ENCODE results near the gene MANBA. TPM values are rescaled to one million over a fixed set of nuclear protein-coding genes. Genes with fewer than 3 reads are reported as not detected.
"Not testable (repeated sequence)": the region's sequence is repeated elsewhere in the genome, so short reads cannot be mapped to it uniquely, and the experiment has no call there.

MANBA gene
- total RNA-seq, 1 donor from 2014 or later, result 30.6 TPM

DNA sequence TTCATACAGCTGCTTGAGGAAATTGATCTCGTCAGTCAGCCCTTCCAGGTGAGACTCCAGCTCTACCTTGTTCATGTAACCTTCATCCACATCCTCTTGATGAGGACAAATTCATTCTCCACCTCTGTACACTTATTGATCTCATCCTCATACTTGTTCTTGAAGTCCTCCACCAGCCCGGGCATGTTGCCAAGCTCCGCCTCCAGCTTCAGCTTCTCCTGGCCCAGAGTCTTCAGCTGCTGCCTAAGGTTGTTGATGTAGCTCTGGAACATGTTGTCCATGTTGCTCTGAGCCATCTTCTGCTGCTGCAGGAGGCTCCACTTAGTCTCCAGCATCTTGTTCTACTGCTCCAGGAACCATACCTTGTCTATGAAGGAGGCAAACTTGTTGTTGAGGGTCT, 31.3 kb downstream of the MANBA start:
- ATAC-seq; intact Hi-C loops (cut with DNase I); DNase-seq (ENCODE audit: low spot score): not testable (repeated sequence)

DNA sequence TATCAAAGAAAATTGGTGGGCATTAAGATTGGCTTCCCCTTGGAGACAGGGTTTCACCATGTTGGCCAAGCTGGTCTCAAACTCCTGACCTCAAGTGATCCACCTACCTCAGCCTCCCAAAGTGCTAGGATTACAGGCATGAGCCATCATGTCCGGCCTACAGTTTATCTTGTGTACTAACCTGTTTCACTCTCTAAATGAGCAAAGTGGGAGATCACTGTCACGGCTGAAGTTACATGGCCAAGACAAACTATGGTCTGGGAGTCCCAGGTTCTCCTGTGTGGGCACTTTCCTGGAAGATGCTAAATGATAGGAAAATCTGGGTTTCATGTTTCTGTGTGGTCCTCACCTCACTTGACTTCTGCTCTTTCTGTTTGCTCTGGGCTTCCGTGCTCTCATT, 33.8 kb downstream of the MANBA start:
- DNase-seq (ENCODE audit: low spot score); intact Hi-C loops (cut with DNase I); ATAC-seq: not testable (repeated sequence)

DNA sequence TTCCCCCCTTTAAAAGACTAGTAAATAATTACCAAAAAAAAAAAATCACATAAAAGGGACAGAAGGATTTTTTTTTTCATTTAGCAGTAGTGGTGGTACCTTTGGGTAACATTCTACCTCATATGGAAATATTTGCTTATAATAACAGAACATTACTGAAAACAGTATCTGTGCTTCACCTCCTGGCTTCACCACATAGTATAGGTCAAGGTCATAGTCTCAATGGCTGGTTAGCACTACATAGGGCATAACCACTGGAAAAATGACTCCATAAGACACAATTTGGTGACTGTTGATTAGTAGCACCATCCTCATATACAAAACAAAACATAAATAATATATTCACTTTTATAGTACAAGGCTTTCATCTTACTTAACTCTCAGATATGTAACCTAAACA, 34.7 kb downstream of the MANBA start:
- DNase-seq (ENCODE audit: low spot score) (no peak), ATAC-seq (no peak)
- intact Hi-C loops (cut with DNase I), result no loop called here

DNA sequence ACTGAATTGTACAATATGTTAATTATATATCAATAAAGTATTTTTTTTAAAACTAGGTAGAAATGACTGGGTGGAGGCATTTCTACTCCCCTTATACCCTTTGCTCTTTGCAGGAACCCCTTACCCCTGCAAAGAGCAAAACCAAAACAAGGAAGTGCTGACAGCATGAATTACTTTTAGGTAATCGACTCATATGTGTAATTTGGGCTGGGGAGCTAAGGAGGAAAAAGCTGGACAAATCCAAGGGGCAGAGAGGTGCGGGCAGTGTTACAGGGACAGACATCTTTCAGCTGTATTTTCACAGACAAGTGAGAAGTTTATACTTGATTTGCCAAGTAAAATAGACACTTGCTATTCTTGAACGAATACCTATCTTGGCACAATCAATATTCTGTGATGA, 35.5 kb downstream of the MANBA start:
- DNase-seq (ENCODE audit: low spot score) (no peak), ATAC-seq (no peak)
- intact Hi-C loops (cut with DNase I), result no loop called here

DNA sequence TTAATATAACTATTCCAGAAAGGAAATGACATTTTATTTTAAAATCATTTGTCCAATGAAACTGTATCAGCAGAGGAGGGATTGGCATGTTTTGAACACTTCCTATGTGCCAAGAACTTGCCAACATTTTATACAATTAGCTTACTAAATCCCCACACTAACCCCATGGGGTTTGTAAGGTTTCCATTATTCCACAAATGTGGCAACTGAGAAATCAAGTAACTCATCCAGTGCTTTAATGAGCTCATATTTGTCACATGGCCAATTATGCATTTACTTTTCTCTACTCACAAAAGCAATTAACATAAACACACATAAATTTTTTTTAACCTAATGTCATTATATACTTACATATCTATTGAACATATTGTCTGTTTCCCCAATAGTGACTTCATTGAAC, 37.3 kb downstream of the MANBA start:
- intact Hi-C loops (cut with DNase I), result no loop called here
- no peak for DNase-seq (ENCODE audit: low spot score)
- ATAC-seq, result no peak

DNA sequence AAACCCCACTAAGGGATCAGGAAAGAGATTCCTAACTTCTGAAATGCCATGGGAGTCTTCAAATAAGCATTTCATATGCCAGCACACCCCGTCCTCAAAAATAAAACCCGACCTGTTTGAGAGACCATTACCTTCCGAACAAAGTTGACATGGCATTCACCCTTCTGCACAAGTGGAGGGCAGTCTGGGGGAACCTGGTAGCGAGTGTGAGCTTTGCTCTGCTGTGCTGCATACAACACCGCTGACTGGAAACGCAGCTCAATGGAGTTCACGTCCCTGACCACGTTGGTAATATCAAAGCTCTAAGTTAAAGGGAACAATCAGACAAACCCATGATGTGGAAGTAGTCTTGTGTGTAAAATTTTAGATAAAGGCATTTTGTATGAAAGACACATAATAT, 38.0 kb downstream of the MANBA start:
- ATAC-seq (no peak), DNase-seq (ENCODE audit: low spot score) (no peak)
- intact Hi-C loops (cut with DNase I), result no loop called here

DNA sequence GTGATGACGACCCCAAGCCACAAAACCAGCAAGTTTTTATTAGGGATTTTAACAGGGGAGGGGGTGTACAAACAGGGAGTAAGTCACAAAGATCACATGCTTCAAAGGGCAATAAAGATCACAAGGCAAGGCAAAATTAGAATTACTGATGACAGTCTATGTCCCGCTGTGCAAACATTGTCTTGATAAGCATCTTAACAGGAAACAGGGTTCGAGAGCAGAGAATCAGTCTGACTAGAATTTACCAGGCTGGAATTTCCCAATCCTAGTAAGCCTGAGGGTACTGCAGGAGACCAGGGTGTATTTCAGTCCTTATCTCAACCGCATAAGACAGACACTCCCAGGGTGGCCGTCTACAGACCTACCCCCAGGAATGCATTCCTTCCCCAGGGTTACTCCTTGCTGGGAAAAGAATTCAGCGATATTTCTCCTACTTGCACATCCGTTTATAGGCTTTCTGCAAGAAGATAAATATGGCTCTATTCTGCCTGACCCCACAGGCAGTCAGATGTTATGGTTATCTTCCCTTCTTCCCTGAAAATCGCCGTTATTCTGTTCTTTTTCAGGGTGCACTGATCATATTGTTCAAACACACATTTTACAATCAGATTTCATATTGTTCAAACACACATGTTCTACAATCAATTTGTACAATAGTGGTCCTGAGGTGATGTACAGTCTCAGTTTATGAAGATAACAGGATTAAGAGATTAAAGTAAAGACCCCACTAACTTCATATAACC, 41.8 kb downstream of the MANBA start:
- intact Hi-C loops (cut with DNase I); ATAC-seq; DNase-seq (ENCODE audit: low spot score): not testable (repeated sequence)

DNA sequence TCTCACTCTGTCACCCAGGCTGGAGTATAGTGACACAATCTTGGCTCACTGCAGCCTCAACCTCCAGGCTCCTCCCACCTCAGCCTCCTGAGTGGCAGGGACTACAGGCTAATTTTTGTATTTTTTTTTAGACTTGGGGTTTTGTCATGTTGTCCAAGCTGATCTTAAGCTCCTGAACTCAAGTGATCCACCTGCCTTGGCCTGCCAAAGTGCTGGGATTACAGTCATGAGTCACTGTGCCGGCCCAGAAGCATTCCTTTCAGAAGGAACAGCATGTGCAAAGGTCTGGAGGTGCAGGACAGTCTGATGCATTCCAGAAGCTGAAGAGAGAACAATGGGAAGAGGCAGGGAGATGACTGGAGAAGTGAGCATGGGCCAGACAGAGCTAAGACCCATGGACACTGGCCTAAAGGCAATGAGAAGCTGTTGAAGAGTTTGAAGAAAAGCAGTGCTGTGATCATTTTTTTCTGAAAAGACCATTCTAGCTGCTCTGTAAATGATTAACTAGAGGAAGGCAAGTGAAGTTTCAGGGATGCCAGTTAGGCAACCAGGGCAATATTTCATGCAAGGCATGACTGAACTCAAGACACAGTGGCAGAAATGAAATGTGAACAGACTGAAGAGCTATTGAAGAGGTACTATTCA, 43.2 kb downstream of the MANBA start:
- intact Hi-C loops (cut with DNase I), result no loop called here
- ATAC-seq, result no peak
- DNase-seq (ENCODE audit: low spot score), result no peak

DNA sequence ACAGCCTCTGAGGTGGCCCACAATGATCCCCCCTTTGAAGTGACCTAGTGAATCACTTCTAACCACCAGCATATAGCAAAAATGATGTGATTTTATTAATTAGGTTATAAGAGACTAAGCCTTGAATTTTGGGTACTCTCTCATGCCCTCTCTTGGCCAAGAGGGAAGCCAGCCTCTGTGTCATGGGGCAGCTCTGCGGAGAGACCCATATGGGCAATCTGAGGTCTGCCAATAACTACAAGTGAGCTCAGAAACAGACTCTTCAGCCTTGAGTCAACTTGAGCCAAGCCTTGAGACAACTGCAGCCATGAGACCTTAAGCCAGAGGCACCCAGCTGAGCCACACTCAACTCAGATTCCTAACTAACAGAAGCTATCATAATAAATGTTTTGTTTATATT, 45.7 kb downstream of the MANBA start:
- intact Hi-C loops (cut with DNase I), result no loop called here
- ATAC-seq (no peak), DNase-seq (ENCODE audit: low spot score) (no peak)

DNA sequence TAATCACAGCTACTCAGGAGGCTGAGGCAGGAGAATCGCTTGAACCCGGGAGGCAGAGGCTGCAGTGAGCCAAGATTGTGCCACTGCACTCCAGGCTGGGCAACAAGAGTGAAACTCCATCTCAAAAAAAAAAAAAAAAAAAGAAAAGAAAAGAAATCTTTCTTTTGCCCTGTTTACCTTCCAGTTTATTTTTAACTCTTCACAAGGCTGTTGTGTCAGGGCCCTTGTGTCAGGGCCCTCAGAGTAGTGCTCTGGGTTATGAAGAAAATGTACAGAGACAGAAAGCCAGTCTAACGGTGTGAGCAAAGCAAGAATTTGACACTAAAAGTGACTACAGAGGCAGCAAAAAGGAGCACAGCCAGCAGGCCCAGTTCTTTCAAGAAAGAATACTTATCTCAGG, 47.0 kb downstream of the MANBA start:
- intact Hi-C loops (cut with DNase I); ATAC-seq; DNase-seq (ENCODE audit: low spot score): not testable (repeated sequence)

DNA sequence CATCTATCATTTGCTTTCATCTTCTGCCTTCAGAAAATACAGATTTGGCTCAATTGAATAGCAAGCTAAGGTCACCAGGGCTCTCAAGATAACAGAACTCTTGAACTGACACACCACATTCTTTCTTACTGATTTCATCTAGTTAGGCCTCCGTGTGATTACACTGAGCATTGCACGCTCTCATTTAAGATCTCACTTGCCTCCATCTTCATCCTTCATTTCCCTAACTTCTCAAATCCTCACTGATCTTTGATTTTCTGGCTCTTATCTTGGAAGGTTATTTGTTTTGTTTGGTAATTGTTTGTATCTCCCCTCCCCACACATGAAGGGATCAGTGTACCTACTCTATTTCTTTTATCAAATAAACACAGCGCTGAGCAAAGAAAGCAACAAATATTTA, 47.7 kb downstream of the MANBA start:
- intact Hi-C loops (cut with DNase I), result no loop called here
- ATAC-seq (no peak), DNase-seq (ENCODE audit: low spot score) (no peak)

DNA sequence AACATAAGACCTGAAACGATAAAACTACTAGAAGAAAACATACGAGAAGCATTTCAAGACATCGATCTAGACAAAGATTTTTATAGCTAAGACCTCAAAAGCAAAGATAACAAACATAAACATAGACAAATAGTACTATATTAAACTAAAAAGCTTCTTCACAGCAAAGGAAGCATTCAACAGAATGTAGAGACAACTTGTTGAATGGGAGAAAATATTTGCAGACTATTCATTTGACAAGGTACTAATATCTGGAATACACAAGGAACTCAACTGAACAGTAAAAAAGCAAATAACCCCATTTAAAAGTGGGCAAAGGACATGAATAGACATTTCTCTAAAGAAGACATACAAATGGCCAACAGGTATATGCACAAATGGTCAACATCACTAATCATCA, 49.8 kb downstream of the MANBA start:
- intact Hi-C loops (cut with DNase I), result no loop called here
- DNase-seq (ENCODE audit: low spot score), result no peak
- ATAC-seq, result no peak

DNA sequence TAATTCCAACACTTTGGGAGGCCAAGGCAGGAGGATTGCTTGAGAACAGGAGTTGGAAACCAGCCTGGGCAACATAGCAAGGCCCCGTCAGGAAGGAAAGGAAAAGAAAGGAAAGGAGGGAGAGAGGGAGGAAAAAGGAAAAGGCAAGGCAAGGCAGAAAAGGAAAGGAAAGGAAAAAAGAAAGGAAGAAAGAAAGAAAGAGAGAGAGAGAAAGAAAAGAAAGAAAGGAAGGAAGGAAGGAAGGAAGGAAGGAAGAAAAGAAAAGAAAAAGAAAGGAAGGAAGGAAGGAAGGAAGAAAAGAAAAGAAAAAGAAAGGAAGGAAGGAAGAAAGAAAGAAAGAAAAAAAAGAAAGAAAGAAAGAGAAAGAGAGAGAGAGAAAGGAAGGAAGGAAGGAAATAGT, 51.7 kb downstream of the MANBA start:
- DNase-seq (ENCODE audit: low spot score); intact Hi-C loops (cut with DNase I); ATAC-seq: not testable (repeated sequence)

DNA sequence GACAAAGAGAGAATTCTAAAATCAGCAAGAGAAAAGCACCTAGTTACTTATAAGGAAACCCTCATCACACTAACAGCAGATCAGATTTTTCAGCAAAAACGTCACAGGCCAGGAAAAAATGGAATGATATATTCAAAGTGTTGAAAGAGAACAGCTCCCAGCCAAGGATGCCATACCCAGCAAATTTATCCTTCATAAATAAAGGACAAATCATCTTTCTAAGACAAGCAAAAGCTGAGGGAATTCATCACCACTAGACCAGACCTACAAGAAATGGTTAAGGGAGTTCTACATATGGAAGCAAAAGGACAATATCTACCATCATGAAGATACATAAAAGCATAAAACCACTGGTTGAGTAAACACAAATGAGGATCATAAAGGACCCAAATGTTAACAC, 53.6 kb downstream of the MANBA start:
- no peak for ATAC-seq
- DNase-seq (ENCODE audit: low spot score), result no peak
- intact Hi-C loops (cut with DNase I), result no loop called here

DNA sequence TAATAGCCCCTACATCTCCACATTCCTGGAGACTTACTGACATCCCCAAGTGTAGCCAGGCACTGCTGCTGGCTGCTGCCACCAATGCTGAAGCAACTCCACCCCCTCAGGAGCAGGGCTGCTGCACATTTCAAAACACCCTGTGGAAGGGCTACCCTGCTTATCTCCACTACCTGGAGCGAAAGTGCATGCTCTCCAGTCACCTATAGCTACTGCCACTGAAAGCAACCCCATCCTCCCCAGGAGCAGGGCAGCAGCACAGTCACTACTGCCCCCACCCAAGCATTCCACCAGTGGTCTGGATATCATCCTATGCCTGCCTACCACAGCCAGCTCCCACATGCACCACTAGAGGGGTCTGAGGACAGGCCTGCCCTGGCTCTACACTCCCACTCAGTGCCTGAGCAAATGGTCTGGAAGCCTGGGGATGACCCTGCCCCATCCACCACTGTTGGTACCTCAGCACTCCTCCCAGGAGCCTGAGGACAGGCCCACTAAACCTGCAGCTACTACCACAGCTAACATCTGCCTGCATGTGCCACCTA, 55.3 kb downstream of the MANBA start:
- intact Hi-C loops (cut with DNase I), result no loop called here
- no peak for ATAC-seq
- DNase-seq (ENCODE audit: low spot score), result no peak

DNA sequence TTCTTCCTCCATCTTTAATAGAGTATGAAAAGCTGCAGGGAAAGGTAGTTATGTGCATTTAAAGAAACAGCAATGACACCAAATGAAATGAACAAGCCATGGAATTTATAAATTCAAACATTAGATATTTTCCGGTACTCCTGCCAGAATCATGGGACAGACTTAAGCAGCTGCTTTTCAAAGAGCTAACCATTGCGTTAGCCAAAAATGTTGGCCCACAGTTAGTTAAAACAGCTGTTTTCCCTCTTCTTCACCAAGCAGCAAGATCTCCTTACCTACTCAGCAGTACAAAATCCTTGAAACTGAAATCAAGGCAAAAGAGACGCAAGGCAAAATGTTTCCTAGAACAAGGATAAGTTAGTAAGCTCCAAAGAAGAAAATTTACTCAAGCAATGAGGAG, 64.0 kb downstream of the MANBA start:
- DNase-seq (ENCODE audit: low spot score) (no peak), ATAC-seq (no peak)
- intact Hi-C loops (cut with DNase I), result no loop called here

DNA sequence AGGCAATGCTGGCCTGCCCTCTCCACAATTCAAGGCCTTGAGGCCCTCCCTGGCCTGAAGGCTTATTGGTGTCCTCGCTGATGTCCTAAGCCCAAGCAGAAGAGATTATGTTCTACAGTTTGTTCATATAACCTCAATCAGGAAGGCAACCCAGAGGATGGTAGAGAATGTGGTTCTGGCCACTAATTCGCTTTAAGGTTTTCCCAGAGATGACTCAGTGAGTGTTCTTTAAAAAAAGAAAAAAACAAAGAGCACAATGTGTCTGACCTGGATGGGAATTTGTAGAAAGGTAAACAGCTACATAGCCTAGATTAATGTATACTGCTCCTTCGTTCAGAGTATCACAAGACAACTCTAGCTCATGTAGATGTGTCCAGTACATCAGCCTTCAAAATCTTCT, 66.0 kb downstream of the MANBA start:
- ATAC-seq (no peak), DNase-seq (ENCODE audit: low spot score) (no peak)
- intact Hi-C loops (cut with DNase I), result no loop called here

DNA sequence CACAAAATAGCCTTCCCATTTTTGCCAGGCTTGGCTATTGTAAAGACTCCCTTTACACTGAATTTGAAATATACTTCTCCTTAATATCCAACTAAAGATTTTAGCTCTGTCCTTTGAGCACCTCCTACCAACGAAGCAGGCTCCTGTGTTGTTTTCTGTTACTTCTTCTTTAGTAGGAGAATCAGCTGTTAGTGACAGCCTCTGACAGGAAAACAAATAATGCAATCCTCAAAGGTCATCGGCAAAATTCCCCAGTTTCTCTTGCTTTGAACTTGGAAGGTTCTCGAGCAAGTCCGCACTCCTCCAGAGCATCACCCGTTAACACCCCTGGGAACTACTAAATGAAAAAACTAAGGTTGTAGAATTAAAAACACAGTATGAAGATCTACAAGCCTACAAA, 66.9 kb downstream of the MANBA start:
- DNase-seq (ENCODE audit: low spot score), result no peak
- intact Hi-C loops (cut with DNase I), result no loop called here
- no peak for ATAC-seq

DNA sequence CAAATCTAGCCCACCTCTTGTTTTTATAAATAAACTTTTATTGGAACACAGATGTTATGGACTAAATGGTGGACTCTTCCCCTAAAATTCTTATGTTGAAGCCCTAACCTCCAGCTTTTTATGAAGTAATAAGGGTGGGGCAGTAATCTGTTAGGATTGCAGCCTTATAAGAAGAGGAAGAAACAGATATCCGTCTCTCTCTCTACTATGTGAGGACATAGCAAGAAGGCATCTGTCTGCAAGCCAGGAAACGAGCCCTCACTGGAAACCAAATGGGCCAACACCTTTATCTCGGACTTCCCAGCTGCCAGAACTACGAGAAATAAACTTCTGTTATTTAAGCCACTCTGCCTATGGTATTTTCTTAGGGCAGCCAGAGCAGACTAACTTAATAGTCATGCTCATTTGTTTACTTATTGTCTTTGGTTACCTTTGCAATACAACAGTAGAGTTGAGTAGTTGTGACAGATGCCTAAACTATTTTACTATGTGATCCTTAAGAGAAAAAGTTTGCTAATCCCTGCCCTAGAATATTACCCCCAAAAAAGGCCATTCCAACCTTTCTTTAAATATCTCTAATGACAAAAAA, 67.4 kb downstream of the MANBA start:
- ATAC-seq, result no peak
- intact Hi-C loops (cut with DNase I), result no loop called here
- DNase-seq (ENCODE audit: low spot score), result no peak

DNA sequence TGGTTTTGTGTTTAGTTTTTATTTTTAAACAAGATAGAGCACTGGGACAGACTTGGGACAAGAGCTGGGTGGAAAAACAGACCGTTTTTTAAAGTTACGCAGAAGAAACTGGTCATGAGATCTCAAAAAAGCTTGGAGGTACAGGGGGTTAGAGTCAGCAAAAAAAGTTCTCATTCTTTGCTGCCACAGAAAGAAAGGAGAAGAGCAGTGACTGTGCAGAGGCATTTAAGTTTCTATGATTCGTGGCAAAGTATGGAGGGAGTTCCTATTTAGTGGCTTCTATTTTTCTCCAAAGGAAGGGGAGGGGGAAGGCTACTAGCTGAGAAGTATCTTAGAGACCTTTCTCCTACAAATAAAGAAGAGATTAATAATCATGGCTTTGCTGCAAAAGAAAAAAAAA, 68.3 kb downstream of the MANBA start:
- intact Hi-C loops (cut with DNase I), result no loop called here
- DNase-seq (ENCODE audit: low spot score), result no peak
- ATAC-seq, result peak; percentile 48

Measured in sciatic nerve (tissue), 2 donors.